ENCODE data around the gene WASF3.

DNA sequence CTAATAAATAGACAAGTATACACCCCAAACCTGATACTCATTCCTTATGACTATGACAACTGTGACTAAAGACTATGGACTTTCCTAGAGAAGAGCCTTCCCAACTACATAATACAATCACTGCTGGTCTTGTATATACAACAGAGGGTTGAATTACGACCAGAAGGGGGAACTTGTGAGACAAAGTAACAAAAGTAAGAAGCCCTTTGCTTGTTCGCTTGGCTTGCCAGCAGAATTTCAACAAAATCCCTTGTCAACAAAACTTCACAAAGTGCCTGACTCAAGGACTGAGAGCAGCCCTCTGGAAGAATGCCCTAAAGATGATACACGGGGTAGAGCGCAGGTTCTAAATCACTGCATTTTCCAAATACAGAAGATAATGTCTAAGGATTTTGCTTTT is 99.4 kb downstream of the WASF3 start:
- TF ChIP-seq, protein P1, sequence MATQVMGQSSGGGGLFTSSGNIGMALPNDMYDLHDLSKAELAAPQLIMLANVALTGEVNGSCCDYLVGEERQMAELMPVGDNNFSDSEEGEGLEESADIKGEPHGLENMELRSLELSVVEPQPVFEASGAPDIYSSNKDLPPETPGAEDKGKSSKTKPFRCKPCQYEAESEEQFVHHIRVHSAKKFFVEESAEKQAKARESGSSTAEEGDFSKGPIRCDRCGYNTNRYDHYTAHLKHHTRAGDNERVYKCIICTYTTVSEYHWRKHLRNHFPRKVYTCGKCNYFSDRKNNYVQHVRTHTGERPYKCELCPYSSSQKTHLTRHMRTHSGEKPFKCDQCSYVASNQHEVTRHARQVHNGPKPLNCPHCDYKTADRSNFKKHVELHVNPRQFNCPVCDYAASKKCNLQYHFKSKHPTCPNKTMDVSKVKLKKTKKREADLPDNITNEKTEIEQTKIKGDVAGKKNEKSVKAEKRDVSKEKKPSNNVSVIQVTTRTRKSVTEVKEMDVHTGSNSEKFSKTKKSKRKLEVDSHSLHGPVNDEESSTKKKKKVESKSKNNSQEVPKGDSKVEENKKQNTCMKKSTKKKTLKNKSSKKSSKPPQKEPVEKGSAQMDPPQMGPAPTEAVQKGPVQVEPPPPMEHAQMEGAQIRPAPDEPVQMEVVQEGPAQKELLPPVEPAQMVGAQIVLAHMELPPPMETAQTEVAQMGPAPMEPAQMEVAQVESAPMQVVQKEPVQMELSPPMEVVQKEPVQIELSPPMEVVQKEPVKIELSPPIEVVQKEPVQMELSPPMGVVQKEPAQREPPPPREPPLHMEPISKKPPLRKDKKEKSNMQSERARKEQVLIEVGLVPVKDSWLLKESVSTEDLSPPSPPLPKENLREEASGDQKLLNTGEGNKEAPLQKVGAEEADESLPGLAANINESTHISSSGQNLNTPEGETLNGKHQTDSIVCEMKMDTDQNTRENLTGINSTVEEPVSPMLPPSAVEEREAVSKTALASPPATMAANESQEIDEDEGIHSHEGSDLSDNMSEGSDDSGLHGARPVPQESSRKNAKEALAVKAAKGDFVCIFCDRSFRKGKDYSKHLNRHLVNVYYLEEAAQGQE (IDR thresholded peaks at IDR 0.05; ENCODE audit: unreplicated experiment) = no peak
- TF ChIP-seq CTCF (conservative IDR thresholded peaks at IDR 0.05; ENCODE audit: low read depth in 2 of 2) = peak; percentile 38 to 50
- TF ChIP-seq EZH2 (IDR thresholded peaks at IDR 0.05; ENCODE audit: low read depth, unreplicated experiment) = no peak
- no peak for TF ChIP-seq CREB1 (CRISPR knock-in tag; IDR thresholded peaks at IDR 0.05; ENCODE audit: low read depth)
- no peak for TF ChIP-seq JUNB (IDR thresholded peaks at IDR 0.05; ENCODE audit: unreplicated experiment)
- TF ChIP-seq, protein P2, sequence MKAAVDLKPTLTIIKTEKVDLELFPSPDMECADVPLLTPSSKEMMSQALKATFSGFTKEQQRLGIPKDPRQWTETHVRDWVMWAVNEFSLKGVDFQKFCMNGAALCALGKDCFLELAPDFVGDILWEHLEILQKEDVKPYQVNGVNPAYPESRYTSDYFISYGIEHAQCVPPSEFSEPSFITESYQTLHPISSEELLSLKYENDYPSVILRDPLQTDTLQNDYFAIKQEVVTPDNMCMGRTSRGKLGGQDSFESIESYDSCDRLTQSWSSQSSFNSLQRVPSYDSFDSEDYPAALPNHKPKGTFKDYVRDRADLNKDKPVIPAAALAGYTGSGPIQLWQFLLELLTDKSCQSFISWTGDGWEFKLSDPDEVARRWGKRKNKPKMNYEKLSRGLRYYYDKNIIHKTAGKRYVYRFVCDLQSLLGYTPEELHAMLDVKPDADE (IDR thresholded peaks at IDR 0.05) = no peak
- no peak for TF ChIP-seq POLR2AphosphoS5 (IDR thresholded peaks at IDR 0.05; ENCODE audit: low read depth)
- no peak for TF ChIP-seq EZH2phosphoT487 (IDR thresholded peaks at IDR 0.05; ENCODE audit: unreplicated experiment)
- TF ChIP-seq NANOG (IDR thresholded peaks at IDR 0.05; ENCODE audit: borderline replicate concordance) = no peak
- no peak for TF ChIP-seq ZNF331 (CRISPR knock-in tag; IDR thresholded peaks at IDR 0.05; ENCODE audit: low read depth)
- TF ChIP-seq ZNF114 (CRISPR knock-in tag; IDR thresholded peaks at IDR 0.05) = no peak

Data from GM23338 (cell line).